ENCODE results near the gene HOXC5.

The HOXC5 gene

GRCh38 chr12:54032627-54033100, at the start of gene HOXC5:
Gene HOXC5 (plus strand): TSS chr12:54033050. CDS start chr12:54033123, 73 bp downstream.
- DNase-seq = peak; percentile 9 to 49 (median 15)

DNA sequence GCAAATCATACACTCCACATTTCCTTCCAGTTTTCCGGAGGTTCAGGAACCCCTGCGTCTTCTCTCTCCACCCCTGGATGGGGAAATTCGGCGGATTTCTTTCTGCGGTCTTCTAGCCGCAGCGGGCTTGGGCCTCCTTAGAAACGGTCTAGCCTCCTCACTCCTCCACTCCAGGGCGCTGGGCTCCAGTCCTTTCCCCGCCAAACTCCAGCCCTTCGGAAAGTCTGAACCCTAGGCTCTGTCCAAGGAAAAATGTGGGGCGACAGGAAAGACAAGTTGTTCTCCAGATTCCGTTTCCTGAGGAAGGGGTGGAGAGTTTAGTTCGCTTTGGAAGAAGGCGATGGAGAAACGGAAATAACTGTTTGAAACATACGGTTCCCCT, 49.3 kb upstream of the HOXC5 start:
- no peak for DNase-seq

GRCh38 chr12:53983950-53984572, 48.8 kb upstream of the HOXC5 start:
- no peak for DNase-seq

DNA sequence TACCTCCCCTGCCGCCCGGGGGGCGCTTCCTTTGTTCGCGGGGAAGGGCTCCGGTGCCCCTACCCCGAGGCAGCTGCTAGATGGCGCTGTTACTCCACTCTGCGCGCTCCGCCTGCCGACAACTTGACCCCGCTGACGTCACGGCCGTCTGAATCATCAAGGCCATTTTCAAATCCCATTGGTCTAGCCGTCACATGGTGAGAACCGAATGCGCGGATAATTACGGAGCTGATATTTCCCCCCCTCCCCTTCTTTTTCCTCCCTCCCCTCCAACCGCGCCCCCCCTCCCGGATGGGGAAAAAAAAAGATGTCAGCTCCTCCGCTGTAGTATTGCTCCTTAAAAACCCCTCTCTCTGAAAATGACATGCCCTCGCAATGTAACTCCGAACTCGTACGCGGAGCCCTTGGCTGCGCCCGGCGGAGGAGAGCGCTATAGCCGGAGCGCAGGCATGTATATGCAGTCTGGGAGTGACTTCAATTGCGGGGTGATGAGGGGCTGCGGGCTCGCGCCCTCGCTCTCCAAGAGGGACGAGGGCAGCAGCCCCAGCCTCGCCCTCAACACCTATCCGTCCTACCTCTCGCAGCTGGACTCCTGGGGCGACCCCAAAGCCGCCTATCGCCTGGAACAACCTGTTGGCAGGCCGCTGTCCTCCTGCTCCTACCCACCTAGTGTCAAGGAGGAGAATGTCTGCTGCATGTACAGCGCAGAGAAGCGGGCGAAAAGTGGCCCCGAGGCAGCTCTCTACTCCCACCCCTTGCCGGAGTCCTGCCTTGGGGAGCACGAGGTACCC, 47.8 kb upstream of the HOXC5 start, which contains the start of gene HOXC10:
HOXC10 (plus strand) TSS at position 246 of the 791 bp plus-strand sequence; CDS start at position 360, 114 bp downstream.
- DNase-seq = peak in 2 of 4 experiments; percentile 14 to 62

- DNase-seq = no peak
Measured at GRCh38 chr12:53985692-53985993, 47.2 kb upstream of the HOXC5 start.

DNA sequence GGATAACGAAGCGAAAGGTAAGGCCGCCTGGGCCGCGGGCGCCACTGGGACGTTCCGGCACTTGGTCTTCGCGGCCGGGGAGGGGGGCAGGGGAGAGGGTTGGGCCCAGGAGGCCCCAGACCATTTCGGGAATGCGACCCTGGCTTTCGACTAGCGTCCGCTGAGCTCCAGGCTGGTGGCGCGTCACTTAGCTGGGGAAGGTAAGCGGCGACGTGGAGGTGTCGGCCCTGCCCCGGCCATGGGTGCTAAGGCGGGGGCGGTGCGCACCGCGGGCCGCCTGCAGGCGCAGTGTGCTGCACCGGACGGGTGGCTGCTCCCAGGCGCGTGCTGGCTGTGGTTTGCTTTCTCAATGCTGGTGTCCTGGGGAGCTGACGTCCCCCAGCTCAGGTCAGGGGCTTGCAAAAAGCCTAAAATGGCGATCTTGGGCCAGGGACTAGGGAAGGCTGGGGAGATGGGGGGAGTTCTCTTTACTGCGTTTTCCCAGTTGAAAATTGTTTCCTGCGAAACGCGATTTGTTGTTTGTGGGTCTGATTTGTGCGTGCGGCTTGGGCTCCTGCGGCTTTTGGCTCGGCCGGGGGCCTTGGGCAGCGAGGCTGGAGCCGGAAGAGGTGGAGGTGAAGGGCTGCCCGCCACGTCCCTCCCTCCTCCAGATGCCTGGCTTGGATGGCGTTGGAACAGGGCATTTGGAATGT, 46.7 kb upstream of the HOXC5 start:
- no peak for DNase-seq

- no peak for DNase-seq
Measured at GRCh38 chr12:53986686-53987483, 46.0 kb upstream of the HOXC5 start.

- no peak for DNase-seq
Measured at GRCh38 chr12:53987787-53988230, 45.0 kb upstream of the HOXC5 start.

DNA sequence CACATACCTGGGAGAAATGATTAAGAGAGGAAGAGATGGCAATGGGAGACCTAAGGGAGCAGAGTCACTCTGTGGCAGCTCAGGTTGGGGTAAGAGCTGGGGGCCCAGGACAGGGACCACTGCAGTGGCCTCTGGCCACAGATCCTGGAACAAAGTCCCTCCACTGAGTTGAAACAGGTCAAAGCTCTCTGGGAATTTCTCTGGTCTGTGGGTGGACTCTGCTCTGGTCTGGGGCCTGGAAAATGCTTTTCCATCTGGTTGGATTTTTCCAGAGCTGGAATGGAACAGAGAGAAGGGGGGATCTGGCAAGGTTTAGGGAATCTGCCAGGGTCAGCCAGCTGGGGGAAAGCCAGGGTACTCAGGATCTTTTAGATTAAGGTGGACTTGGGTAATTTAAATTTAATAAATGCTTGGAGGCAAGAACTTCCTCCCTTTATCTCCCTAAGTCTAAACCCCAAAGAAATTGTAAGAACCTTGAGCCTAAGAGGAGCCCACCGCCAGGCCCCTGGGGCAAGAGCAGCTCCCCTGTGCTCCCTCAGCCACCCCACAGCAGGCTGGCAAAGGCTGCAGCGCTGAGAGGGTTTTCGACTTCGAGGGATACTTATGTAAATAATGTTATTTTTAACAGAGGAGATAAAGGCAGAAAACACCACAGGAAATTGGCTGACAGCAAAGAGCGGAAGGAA, 44.2 kb upstream of the HOXC5 start:
- DNase-seq = no peak

GRCh38 chr12:53989227-53990113, 43.4 kb upstream of the HOXC5 start:
- DNase-seq = no peak

GRCh38 chr12:53990311-53991076, 42.4 kb upstream of the HOXC5 start:
- DNase-seq = no peak

GRCh38 chr12:53991077-53991460, 41.8 kb upstream of the HOXC5 start:
- DNase-seq = no peak

- no peak for DNase-seq
Measured at GRCh38 chr12:53992377-53992889, 40.4 kb upstream of the HOXC5 start.

GRCh38 chr12:53993162-53994008, 39.5 kb upstream of the HOXC5 start:
- no peak for DNase-seq

DNA sequence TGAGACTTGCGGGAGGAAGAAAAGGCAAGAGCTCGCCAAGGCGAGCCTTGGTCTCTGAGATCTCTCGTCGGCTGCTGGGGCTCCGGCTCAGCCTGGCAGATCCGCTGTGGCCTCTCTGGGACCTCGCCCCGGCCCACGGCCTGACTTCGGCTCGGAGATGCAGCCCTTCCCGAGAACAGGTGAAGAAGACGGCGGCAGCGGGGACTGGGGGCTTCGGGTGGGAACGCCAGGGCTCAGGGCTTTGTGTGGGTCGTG, 38.9 kb upstream of the HOXC5 start:
- DNase-seq = no peak

GRCh38 chr12:53994264-53995001, 38.4 kb upstream of the HOXC5 start:
- no peak for DNase-seq

DNA sequence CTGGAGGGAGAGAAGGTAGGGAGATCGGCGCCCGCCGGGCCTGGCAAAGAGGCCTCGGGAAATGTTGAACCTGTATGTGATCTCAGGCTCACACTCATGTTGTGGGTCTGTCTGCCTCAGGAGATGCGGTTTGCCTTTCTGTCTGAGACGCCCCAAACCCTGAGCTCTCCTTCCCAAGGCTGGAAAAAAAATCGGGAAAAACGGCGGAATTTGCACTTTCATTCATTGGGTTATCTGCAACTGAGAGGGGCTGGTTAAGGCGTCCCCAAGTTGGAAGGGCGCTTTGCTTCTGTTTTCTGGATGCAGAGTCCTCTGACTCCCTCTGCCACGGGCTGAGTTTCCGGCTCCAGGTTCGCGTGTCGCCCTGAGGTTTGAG, 37.9 kb upstream of the HOXC5 start:
- no peak for DNase-seq

- DNase-seq = no peak
Measured at GRCh38 chr12:53995378-53996239, 37.2 kb upstream of the HOXC5 start.

Data from activated CD4-positive, CD25-positive, alpha-beta regulatory T cell (primary cell).